ENCODE data around the gene DAZL. TPM values are rescaled to one million over a fixed set of nuclear protein-coding genes. Genes with fewer than 3 reads are reported as not detected.
"Not testable (repeated sequence)": the region's sequence is repeated elsewhere in the genome, so short reads cannot be mapped to it uniquely, and the experiment has no call there.

Gene DAZL
- total RNA-seq, 1 experiment from 2014 or later: not detected

DNA sequence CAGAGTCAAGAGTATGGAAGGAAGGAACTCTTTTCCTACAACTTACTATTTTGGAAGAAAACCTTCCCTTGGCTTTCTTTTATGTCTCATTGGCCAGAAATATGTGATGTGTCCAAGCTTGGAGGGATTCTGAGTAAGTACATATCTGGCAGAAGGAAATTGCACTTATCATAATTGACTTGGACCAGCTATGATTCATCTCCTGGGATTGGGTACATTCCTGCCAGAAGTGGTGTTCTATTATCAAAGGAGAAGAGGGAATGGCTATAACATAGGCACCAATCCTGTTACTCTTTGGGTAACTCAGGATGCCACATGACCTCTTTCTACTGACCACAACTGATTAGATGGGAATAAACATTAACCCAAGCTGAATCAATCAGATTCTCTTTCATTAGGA lies 13.5 kb upstream of the DAZL start:
- no peaks in the 10 kb centered on the region for H3K9me3 ChIP-seq (ENCODE audit: control insufficient read depth in 1 of 2, insufficient read depth in 1 of 2, low read depth in 1 of 2, low read length in 2 of 2)
- ChIA-PET CTCF (interaction anchor here (0.9 kb wide), 1 partner anchor 17 kb away, joined by 3 read pairs; no protein-coding TSS in a partner anchor), RAD21 (ENCODE audit: low non-redundant PET in 1 of 2, low total read pairs in 2 of 2, uncharacterized antibody in 2 of 2, unreplicated experiment in 2 of 2) (no interaction called here), POLR2A (no interaction called here)
- no peak overlapping the region for H3K27ac ChIP-seq (ENCODE audit: low read depth, low read length)
- no peaks in the 10 kb centered on the region for H3K4me1 ChIP-seq (ENCODE audit: control insufficient read depth in 1 of 2, insufficient read depth in 2 of 2, low read length in 2 of 2)
- DNase-seq (ENCODE audit: low read depth, low spot score) (no peak), ATAC-seq (no peak)
- no peak overlapping the region for H3K9ac ChIP-seq (ENCODE audit: low read length)
- H3K79me2 ChIP-seq (ENCODE audit: insufficient read depth, low read length): no peaks in the 10 kb centered on the region
- H3K4me2 ChIP-seq (ENCODE audit: low read length): no peak overlapping the region
- no peaks in the 10 kb centered on the region for H3K9me2 ChIP-seq (ENCODE audit: insufficient read depth)
- H3K27me3 ChIP-seq (ENCODE audit: insufficient read depth, low read length): no peaks in the 10 kb centered on the region
- TF ChIP-seq EZH2 (IDR thresholded peaks at IDR 0.05) (no peak), ZNF274 (IDR thresholded peaks at IDR 0.05; ENCODE audit: low read depth, low read length) (no peak), CTCF (IDR thresholded peaks at IDR 0.05 in 2 of 3, conservative IDR thresholded peaks at IDR 0.05 in 1 of 3; ENCODE audit: borderline replicate concordance in 1 of 3, insufficient read depth in 1 of 3, low read depth in 2 of 3, low read length in 2 of 3) (no peak), TCF7L2 (IDR thresholded peaks at IDR 0.05; ENCODE audit: borderline replicate concordance, extremely low read depth, insufficient read depth, insufficient read length) (no peak), MAX (IDR thresholded peaks at IDR 0.05) (no peak), SRF (IDR thresholded peaks at IDR 0.05; ENCODE audit: low read depth) (no peak), SIN3A (IDR thresholded peaks at IDR 0.05; ENCODE audit: low read depth) (no peak)
- TF ChIP-seq, protein P1, sequence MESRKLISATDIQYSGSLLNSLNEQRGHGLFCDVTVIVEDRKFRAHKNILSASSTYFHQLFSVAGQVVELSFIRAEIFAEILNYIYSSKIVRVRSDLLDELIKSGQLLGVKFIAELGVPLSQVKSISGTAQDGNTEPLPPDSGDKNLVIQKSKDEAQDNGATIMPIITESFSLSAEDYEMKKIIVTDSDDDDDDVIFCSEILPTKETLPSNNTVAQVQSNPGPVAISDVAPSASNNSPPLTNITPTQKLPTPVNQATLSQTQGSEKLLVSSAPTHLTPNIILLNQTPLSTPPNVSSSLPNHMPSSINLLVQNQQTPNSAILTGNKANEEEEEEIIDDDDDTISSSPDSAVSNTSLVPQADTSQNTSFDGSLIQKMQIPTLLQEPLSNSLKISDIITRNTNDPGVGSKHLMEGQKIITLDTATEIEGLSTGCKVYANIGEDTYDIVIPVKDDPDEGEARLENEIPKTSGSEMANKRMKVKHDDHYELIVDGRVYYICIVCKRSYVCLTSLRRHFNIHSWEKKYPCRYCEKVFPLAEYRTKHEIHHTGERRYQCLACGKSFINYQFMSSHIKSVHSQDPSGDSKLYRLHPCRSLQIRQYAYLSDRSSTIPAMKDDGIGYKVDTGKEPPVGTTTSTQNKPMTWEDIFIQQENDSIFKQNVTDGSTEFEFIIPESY (IDR thresholded peaks at IDR 0.05; ENCODE audit: extremely low read depth, insufficient replicate concordance, low read length): no peak
- no TSS peak for BruUV-seq (replicated peaks)
- H3K4me3 ChIP-seq (replicated peaks in 1 of 2; ENCODE audit: low read depth in 1 of 2, low read length in 2 of 2): no peak overlapping the region
- no peak overlapping the region for H2AFZ ChIP-seq (ENCODE audit: low read depth, low read length, poor library complexity, severe bottlenecking)
- intact Hi-C loops (cut with micrococcal nuclease): no loop called here
- H4K20me1 ChIP-seq (ENCODE audit: insufficient read depth): no peaks in the 10 kb centered on the region
- no peaks in the 10 kb centered on the region for H3K36me3 ChIP-seq (ENCODE audit: control insufficient read depth in 1 of 2, insufficient read depth in 2 of 2, low read length in 2 of 2)

- POLR2A ChIA-PET; H4K20me1 ChIP-seq (ENCODE audit: insufficient read depth); H3K36me3 ChIP-seq (ENCODE audit: control insufficient read depth in 1 of 2, insufficient read depth in 2 of 2, low read length in 2 of 2); RAD21 ChIA-PET (ENCODE audit: low non-redundant PET in 1 of 2, low total read pairs in 2 of 2, uncharacterized antibody in 2 of 2, unreplicated experiment in 2 of 2); DNase-seq (ENCODE audit: low read depth, low spot score); ATAC-seq; H3K4me1 ChIP-seq (ENCODE audit: control insufficient read depth in 1 of 2, insufficient read depth in 2 of 2, low read length in 2 of 2); H3K9ac ChIP-seq (ENCODE audit: low read length); H3K9me3 ChIP-seq (ENCODE audit: control insufficient read depth in 1 of 2, insufficient read depth in 1 of 2, low read depth in 1 of 2, low read length in 2 of 2); H3K4me3 ChIP-seq (replicated peaks in 1 of 2; ENCODE audit: low read depth in 1 of 2, low read length in 2 of 2); H3K27me3 ChIP-seq (ENCODE audit: insufficient read depth, low read length); H3K9me2 ChIP-seq (ENCODE audit: insufficient read depth); H3K4me2 ChIP-seq (ENCODE audit: low read length); H3K79me2 ChIP-seq (ENCODE audit: insufficient read depth, low read length); H3K27ac ChIP-seq (ENCODE audit: low read depth, low read length); BruUV-seq (replicated peaks); intact Hi-C loops (cut with micrococcal nuclease); H2AFZ ChIP-seq (ENCODE audit: low read depth, low read length, poor library complexity, severe bottlenecking); CTCF ChIA-PET: not testable (repeated sequence)
Measured at GRCh38 chr3:16617155-16617554, 11.9 kb upstream of the DAZL start.
